COLO829 (cell line): Measurements from ENCODE around the gene AFF1.

Source experiments
- DNase-seq: peaks from one replicate; pipeline ENCODE4 v3.0.0; 2012; ENCODE audit warnings: low spot score

Gene AFF1

DNA sequence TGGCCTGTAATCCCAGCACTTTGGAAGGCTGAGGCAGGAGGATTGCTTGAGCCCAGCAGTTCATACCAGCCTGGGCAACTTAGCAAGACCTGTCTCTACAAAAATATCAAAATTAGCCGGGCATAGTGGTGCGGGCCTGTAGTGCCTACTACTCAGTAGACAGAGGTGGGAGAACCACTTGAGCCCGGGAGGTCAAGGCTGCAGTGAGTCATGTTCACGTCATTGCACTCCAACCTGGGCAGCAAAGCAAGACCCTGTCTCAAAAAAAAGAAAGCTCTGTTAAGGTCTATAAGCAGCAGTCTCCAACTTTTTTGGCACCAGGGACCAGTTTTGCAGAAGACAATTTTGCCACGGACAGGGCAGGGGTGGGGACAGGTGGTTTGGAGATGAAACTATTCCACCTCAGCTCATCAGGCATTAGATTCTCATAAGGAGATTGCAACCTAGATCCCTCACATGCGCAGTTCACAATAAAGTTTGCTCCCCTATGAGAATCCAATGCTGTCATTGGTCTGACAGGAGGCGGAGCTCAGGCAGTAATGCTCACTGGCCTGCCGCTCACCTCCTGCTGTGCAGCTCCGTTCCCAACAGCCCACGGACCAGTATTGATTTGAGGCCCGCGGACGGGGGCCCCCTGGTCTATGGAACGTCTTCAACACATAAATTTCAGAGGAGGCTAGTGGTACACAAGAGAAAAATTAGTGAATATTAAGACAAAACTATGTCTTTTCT, 217.7 kb downstream of the AFF1 start:
- DNase-seq: no peak

GRCh38 chr4:87153078-87153870, 218.5 kb downstream of the AFF1 start:
- no peak for DNase-seq

DNA sequence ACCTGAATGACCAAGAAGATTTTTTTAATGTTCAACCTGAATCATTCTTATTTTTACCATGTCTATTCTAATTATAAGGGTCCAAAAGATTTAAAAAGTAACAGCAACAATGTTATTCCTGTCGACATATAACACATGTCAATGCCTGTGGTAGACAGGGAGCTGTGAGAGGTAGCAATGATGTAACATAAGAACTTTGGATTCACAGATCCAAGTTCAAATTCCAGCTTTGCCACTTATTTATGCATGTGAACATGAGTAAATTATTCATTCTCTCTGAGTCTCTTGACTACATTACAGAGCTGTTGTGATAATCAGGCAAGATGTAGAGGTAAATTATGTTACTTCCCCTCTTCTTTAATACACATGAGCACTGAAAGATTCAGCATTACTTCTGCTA, 231.1 kb downstream of the AFF1 start:
- no peak for DNase-seq

- no peak for DNase-seq
These were observed 231.6 kb downstream of the AFF1 start for GRCh38 chr4:87166296-87166854.

GRCh38 chr4:87171944-87172343, 237.1 kb downstream of the AFF1 start:
- no peak for DNase-seq

- no peak for DNase-seq
These were observed 239.9 kb downstream of the AFF1 start for GRCh38 chr4:87174672-87175071.

GRCh38 chr4:87179751-87180150, 244.9 kb downstream of the AFF1 start:
- no peak for DNase-seq

DNA sequence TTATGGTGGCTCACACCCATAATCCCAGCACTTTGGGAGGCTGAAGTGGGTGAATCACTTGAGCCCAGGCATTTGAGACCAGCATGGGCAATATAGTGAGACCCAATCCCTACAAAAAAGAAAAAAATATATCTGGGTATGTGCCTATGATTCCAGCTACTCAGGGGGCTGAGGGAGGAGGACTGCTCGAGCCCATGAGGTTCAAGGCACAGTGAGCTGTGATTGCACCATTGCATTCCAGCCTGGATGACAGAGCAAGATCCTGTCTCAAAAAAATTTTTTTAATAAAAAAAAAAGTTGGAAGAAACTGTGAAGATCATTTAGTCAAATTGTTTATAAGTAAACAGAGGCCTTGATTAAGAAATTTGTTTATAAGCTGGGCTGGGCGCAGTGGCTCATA, 246.0 kb downstream of the AFF1 start:
- DNase-seq: no peak

- no peak for DNase-seq
These were observed 250.5 kb downstream of the AFF1 start for GRCh38 chr4:87185146-87185870.

DNA sequence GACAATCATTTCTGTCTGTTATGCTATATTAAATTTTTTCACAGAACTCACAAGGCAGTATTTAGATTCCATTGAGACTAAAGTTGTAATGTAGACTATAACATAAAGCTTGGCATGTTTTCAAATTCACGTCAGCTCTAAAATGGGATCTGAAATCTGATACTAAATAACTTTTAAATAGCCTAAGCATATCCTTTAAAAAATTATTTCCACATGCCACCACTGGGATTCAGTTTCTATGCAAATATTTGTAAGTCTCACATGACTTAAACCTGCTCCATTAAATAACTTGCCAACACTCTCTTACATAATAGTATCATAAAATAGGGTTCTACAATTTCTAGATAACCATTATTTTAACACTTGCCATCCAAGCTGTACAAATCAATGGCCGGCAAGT, 253.2 kb downstream of the AFF1 start:
- no peak for DNase-seq

DNA sequence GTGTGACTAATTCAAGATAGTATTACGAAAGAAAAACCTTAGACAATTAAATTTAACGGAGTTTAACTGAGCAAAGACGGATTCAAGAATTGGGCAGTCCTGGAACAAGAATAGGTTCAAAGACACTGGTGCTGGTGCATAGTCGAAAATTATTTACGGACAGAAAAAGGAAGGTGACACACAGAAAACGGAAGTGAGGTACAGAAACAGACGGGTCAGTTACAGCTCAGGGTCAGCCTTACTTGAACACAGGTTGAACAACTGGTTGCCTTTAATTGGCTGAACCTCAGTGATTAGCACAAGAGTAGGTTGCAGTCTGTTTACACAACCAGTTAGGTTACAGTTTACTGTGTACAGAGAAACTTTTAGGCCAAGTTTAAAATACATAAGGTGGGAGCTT, 254.1 kb downstream of the AFF1 start:
- no peak for DNase-seq
